Measurements from ENCODE around the gene URB1.
"Not testable (repeated sequence)": the region's sequence is repeated elsewhere in the genome, so short reads cannot be mapped to it uniquely, and the experiment has no call there.

Gene URB1

DNA sequence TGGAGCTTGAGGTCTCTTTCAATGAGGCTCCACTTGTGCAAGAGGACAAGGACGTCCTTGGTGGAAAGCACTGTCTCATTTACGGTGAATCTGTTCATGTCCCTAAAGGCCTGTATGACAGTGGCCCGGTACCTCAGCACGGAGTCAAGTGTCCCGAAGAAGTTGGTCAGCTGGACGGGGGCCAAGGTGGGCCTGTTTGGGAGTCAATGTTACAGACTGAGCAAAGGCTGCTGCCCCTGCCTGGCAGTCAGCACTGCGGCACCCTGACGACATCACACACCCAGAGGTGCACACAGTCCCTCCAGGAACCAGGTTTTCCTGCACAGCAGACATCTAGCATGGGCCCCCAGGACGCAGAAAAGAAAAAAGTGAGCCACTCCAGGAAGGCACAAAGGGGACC is 75.1 kb downstream of the URB1 start:
- DNase-seq: no peak

DNA sequence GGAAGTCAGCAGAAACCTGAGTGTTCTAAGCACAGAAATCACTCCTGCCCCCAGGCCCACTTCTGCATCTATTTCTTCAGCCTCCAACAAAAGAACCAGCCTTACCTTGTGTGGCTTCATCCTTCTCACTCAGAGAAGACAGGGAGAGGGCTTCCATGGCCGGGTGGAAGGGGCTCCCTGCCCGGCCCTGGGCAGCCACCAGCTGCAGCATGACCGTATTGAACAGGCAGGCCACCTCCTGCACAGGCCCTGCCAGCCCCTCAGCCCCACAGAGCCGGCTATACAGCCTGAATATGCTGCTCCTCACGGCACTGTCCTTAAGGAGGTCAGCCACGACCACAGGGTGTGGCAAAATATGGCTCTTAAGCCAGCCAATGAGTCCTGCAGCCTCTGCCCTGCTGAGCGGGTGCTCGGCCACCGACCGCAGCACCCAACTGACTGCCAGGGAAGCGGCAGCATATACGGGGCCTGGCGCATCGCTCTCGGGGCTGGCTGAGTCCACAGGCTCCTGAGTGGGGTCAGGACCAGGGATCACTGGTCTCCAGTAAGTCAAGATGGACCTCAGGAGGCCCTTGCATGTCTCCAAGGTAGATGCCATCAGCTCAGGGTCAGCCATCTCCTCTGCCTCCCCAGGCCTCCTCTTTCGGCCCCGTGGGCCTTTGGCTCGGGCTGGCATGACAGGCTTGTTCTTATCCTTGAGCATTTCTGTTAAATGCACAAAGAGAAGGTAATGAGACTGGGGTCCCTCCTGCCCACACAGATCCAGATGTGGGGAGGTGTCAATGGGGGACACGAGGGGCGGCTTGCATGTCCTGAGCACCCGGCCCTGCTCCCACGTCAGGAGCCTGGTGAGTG is 76.2 kb downstream of the URB1 start:
- DNase-seq: no peak

DNA sequence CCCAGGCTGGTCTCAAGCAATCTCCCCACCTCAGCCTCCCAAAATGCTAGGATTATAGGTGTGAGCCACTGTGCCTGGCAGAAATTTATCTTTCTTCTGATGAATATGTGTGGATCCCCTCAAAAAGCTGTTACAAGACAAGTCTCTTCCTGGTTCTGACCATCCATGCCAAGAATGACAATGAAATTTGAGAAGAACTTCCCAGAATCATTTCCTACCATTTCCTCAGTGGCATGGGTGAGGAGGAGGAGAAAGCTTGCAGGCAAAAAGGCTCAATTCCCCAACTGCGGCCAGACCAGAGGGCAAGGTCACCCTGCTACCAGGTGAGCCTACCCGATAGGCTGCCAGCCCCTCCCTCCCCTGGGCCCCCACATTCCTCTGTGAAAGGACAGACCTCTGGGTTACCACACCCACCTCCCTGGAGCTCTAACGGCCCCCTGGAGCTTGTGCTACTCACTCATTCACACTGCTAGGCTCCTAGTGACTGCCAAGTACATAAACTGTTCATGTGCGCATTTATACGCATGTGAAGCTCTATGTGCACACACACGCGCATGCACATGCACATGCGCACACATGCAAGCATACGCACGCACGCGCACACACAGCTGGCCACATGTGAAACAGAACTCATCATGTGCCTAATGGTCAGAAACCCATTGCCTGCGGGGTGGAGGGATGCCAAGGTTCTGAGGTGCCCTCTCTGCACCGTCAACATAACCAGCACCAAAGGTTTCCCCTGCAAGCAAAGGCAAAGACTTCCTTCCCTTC is 77.1 kb downstream of the URB1 start:
- no peak for DNase-seq

DNA sequence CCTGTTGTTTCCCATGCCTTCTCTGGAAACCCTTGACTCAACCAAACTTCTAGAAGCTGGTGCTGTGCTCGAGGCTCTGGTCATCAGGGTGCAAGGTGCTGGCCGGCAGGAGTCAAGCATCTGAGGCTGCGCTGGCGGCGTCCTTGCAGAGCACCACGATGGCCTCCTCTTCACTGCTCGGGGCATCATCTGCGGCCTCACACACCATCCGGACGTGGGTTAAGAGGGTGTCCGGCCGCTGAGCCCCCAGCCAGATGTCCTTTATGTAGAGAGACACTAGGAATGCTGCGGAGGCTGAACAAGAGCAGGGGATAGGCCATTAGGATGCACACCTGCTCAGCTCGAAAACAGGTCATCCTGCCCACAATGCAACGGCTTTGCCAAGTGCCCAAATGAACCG is 78.0 kb downstream of the URB1 start:
- no peak for DNase-seq

DNA sequence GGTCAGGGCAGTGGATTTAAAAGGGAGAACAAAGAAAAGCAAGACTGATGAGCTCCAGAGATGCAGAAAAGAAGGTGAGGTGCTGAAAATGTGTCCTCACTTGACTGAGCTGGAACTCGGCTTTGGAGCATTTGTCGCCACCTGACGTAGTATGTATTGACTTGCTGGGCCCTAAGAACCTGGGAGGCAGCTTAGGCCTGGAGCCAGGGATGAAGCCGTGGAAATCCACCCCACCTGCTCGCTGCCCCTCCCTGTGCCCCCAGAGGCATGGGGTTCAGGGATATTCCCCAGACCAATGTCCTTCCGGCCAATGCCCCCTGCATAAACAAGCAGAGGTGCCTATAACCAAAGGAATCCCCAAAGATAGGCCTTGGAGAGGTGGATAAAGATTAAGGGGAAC is 79.8 kb downstream of the URB1 start:
- DNase-seq: no peak

DNA sequence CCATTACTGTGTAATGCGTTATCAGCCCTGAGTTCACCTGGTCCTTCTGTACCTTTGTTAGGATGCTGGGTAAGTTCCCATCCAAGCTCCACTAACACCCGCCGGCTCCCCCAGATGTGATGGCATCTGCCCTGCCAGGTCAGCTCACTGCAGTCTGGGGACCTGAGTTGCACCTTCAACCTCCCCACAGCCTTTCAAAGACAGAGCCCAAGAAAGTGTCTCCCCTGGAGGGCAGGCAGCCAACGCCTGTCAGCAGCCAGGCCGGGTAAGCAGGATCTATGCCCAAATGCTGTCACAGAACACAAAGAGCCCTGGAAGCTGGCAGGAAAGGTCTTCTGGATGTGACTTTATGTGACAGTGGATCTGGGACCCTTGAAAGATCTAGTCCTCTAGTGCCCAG is 80.5 kb downstream of the URB1 start:
- DNase-seq: no peak

DNA sequence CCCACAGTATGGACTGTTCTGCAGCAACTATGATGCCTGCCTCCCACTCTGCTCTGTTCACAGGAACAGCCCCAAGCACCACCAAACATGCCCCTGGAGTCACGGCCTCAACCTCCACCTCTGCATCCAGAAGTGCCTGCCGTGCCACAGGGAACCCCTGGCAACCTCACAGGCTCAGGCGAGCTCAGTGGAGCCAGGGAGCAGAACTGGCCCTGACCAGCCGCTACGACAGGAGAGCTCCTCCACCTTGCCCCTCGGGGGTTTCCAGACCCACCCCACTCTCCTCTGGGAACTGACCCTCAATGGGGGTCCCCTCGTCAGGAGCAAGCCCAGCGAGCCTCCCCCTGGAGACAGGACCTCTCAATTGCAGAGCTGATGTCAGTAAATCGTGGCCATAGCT is 81.2 kb downstream of the URB1 start:
- no peak for DNase-seq

DNA sequence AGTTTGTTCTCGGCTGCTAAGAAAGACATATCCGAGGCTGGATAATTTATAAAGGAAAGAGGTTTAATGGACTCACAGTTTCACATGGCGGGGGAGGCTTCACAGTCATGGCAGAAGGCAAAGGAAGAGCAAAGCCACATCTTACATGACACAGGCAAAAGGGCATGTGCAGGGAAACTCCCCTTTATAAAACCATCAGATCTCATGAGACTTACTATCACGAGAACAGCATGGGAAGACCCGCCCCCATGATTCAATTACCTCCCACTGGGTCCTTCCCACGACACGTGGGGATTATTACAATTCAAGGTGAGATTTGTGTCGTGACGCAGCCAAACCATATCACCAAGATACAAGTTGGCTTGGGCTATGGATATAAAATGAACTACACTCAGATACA is 81.8 kb downstream of the URB1 start:
- DNase-seq: not testable (repeated sequence)

DNA sequence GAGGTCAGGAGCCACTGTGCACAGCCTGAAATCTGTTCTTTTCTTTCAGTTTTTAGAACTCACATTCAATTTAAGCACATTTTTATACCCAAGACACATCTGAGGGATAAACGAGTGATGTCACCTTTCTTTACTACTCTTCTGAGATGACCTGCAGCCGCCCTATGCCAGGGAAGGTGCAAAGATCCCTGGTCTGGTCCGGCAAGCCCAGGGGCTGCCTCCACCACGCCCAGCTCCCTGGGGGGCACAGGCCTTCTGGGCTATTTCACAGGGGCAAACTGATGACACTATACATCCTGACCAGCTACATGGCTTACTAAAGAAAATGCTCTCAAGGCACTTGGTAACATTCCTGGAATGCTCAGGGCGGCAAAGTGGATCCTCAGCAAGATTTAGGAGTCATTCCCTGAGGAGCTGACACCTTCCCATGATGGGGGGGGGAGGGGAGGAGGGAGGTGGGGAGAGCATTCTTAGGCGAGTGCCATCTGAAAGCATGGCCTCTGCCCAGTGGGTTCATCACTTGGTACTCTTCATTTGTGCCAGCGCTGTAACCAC is 82.8 kb downstream of the URB1 start:
- DNase-seq: no peak

DNA sequence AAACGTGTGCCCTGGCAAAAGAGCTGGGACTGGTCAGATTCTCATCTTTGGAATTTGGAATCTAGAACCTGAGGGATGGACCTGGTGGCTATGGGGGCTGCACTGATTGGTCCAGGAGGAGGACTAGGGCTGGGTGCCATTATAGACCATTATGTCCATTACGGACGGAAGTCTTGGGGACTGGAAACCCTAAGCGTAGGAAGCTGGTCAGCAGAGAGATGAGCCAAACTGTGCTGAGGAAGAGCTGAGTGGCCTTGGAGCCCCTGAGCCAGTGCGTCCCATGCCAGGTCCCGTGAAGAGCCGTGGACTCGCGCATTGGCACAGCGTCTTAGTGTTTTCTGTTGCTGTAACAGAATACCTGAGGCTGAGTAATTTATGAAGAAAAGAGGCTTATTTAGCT is 84.1 kb downstream of the URB1 start:
- DNase-seq: no peak

DNA sequence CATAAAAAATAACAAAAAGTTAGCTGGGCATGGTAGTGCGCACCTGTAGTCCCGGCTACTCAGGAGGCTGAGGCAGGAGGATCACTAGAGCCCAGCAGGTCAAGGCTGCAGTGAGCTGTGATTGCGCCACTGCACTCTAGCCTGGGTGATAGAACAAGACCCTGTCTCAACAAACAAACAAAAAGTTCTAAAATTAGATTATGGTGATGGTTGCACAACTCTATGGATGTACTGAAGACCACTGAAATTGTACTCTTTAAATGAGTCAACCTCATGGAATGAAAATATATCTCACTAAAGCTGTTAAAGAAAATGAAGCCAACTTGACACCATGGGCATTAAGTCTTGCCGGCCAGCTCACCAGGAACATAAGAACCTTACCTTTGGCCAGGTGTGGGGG is 85.1 kb downstream of the URB1 start:
- DNase-seq: no peak

DNA sequence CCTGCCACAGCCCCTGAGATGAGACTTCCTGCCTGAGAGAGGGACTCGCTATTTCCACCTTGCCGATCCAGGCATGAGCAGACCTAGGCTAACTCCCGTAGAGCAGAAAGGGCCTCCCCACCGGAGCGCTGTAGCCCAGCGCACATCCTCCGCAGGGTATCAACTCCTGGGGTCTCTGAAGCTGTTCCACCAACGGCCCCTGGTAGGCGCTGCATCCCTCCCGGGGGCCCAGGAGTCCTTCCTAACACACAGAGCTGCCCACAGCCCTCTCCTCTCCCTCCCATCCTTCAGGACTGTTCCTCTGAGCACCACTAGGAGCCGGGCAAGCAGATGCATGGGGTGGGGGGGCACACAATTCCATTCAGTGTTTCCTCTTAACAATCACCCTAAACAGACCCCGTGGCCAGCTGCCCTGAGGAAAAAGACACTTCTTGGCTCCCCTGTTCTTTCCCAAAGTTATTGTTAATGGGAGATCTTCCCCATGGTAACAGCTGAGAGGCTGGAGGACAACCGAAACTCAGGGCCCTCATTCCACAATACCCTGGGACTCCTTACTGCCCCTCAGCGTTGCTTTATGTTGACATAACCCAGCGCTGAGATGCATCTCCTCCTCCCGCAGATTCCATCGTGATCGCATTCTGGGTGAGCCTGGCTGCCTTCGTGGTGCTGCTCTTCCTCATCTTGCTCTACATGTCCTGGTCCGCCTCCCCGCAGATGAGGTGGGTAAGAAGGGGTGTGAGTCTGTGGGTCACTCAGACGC is 86.6 kb downstream of the URB1 start:
- peak; percentile 19 for DNase-seq

DNA sequence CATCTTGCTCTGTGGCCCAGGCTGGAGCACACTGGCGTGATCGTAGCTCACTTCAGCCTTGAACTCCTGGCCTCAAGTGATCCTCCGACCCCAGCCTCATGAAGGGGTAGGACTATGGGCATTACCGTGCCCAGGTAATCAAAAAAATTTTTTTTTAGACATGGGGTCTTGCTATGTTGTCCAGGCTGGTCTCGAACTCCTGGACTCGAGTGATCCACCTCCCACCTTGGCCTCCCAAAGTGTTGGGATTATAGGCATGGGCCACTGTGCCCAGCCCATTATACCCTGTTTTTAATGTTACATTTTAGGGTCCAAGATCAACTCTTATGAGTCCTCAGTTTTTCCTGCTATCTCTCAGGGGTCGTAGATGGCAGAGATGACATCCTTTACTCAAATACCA is 87.8 kb downstream of the URB1 start:
- no peak for DNase-seq

DNA sequence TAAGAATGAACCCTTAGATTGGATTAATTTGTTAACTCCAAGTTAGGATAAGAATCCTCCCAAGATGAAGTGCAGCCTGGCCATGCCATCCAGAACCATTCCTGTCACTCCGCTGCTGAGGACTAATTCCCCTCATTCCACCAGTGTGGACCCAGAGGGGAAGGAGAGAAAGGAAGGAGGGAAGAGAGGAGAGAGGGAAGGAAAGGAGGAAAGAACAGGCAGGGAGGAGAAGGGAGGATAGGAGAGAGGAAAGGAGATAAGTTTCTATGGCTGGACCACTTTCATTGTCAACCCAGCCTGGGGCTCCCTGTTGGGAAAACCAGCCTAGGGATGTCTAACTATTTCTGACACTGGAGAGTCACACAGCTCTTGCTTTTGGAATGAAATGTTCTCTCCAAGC is 89.4 kb downstream of the URB1 start:
- DNase-seq: no peak

DNA sequence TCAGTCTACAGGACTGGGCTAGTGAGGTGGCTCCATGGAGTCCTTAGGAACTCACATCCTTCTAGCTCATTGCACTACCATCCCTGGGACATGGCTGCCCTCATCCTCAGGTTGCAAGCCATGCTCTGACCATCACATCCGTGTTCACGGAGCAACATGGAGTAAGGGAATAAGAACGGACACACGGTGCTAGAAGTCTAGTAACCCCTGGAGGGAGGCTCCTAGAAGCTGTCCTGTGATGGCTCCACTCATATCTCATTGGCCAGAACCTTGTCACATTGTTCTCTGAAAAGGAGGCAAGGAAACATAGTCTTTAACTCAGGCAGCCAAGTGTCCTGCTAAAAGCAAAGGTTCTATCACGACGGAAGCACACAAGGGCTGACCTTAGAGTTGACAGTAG is 90.3 kb downstream of the URB1 start:
- no peak for DNase-seq

DNA sequence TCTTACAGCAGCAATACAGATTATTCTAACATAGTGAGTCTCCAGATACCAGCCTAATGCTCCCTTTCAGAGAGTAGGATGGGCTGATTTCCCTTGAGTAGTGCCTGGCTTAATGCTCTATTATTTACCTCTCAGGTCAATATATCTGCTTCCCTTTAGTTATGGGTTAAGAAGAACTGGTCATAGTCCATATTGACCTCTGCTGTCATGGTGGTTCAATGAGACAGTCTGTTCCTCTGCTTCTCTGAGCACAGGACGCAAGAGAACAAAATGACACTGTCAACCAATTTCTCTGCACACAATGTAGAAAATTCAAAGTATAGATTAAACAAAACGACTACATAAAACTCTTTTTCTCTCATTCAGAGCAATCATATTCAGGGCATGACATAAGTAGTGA is 91.2 kb downstream of the URB1 start:
- DNase-seq: no peak

DNA sequence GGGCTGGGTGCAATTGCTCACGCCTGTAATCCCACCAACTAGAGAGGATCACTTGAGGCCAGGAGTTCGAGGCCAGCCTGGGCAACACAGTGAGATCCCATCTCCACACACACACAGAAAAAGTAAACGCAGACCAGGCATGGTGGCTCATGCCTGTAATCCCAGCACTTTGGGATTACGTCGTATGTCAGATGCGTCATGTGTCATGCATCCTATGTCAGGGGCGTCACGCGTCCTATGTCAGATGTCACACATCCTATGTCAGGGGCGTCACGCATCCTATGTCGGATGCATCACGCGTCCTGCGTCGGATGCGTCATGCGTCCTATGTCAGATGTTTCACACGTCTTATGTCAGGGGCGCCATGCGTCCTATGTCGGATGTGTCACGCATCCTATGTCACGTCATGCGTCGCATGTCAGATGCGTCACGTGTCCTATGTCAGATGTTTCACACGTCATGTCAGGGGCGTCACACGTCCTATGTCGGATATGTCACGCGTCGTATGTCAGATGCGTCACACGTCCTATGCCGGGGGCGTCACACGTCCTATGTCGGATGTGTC is 92.6 kb downstream of the URB1 start:
- DNase-seq: no peak

DNA sequence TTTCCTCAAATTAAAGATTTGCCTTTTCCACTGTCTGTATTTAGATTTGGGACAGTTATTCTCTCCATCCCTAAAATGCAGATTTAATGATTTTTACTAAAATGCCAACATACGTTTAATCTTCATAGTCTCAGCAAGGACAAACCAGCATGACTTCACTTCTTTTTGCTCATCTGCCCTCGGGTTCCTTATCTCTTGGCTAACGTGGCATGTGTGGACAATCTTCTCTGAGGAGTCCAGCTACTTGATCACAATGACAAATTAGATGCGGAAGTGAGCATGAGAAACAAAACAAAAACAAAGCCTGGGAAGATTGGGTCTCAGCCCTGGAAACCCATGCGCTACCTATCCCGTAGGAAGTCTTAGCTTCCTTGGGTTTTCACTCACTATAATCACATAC is 93.1 kb downstream of the URB1 start:
- DNase-seq: no peak

DNA sequence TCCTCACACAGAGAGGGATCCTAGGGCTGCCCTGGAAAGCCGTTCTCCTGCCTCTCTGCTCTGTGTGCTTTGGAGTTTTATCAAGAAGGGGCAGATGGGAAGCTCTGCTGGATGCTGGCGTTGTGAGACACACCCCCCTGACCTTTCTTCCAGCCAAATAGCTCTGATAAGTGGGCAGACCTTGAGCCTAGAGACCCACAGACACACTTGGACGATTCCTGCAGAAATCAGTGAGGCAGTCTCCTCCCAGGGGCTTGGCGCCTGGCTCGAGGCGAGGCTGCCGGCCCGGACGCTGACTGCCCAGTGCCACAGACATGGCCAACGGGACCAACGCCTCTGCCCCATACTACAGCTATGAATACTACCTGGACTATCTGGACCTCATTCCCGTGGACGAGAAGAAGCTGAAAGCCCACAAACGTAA is 94.1 kb downstream of the URB1 start, which contains the start of gene MRAP:
Gene MRAP, plus strand, starts transcription at position 198 of the 424 bp plus-strand sequence. Its CDS starts 117 bp downstream, at position 315.
- DNase-seq: no peak

DNA sequence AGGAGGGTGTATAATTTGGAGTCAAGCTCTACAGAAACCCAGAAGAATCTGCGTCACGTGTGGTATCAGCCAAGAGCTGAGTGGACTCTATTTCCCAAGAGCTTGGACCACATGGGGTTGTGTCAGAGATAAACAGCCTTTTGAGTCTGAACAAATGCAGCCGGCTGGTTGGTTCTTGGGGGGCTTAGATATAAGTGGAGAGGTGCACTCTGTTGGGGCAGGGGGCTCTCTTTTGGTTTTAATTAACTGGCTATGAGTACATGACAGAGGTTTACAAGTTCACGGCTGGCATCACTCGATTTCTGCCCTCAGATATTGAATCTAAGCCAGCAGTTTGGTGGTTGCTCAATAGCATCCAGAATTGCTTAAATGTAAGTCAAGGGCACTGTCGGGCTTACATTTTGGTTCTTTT is 94.7 kb downstream of the URB1 start:
- no peak for DNase-seq

DNA sequence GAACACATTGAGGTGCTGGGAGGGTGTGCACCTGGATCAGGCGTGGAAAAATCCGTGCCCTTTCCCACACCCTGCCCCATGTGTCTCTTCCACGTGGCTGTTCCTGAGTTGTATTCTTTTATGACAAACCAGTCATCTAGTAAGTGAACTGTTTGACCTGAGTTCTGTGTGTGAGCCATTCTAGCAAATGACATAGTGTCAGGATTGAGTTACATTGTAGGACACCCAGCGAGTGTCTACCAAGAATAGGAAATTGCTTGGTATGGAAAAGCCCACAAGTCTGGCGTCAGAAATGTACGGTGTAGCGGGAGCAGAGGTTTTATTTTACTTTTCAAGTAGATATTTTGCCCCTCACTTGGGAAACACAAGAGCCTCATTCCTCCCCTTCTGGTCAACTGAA is 95.4 kb downstream of the URB1 start:
- no peak for DNase-seq

DNA sequence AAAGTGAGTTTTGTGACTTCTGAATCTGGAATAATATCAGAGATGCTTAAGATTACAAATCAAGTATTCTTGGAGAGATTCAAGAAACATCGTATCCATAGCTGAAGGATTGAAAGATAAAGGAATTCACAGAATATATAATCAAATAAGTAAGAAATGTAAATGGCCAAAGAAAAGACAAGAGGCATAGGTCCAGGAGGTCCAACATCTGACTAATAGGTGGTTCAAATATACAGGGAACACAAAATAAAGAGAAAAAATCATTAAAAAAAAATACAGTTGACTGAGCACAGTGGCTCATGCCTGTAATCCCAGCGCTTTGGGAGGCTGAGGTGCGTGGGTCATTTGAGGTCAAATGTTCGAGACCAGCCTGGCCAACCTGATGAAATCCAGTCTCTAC is 107.3 kb downstream of the URB1 start:
- no peak for DNase-seq

DNA sequence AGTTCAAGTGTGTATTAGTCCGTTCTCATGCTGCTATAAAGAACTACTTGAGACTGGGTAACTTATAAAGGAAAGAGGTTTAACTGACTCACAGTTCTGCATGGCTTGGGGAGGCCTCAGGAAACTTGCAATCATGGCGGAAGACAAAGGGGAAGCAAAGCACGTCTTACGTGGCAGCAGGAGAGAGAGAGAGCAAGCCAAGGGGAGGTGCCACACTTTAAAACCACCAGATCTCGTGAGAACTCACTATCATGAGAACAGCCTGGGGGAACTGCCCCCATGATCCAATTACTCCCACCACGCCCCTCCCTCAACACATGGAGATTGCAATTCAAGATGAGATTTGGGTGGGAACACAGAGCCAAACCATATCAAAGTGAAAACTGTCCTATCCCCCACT is 109.8 kb downstream of the URB1 start:
- DNase-seq: no peak
